ENCODE measurements around the gene MGAT3. TPM values are rescaled to one million over a fixed set of nuclear protein-coding genes. Genes with fewer than 3 reads are reported as not detected.

Gene MGAT3
- total and polyA plus RNA-seq, 2 of the 13 experiments (the other 11 are each of a cell fraction or from before 2014, with no cell fraction given), result 0.11 to 0.15 TPM

DNA sequence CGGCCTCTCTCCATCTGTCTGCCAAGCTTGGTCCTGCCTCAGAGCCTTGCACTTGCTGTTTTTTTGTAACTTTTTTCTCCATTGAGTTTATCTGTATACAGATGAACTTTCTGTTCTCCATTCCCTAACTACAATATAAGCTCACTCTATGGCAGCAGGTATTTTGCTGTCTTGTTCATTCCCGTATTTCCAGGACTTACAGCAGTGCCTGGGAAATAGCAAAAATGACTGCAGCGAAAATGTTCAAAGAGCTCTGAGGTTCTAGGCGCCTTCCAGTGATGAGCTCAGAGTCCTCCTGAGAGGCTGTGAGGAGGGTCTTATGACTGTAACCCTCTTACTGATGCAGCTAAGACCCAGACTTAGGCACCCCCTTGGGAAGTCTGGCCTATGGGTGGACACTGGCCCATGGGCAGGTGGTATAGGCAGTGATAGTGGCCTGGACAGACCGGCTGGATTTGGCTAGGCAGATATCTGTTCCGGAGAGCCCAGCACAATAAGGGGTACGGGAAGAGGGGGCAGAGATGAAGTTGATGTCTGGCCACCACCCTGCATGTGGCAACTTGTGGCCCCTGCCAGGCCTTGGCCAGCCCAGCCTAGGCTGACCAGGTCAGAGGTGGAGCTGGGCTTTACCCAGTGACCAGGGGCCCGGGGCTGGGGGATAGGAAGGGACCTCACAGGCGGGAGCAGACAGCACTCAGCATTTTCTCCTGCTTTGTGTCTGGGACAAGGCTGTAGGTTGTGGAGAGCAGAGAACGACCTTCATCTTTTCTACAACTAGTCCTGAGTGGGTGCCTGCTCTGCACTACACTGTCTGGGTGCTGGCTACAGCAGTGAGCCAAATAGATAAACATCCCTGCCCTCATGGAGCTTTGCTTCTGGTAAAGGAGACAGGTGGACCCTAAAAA is 68.2 kb downstream of the MGAT3 start (continued):
- TF ChIP-seq CHCHD3 (CRISPR knock-in tag; IDR thresholded peaks at IDR 0.05) (no peak), ZNF777 (CRISPR knock-in tag; IDR thresholded peaks at IDR 0.05) (no peak), ZNF3 (CRISPR knock-in tag; IDR thresholded peaks at IDR 0.05) (no peak), ZSCAN31 (CRISPR knock-in tag; IDR thresholded peaks at IDR 0.05; ENCODE audit: low read depth) (0 out of 2 replicates have a peak, but pooled peaks have one; percentile 15), CBX1 (IDR thresholded peaks at IDR 0.05; ENCODE audit: low read depth) (no peak), FOXP1 (IDR thresholded peaks at IDR 0.05) (no peak), FOXP1 (CRISPR knock-in tag; IDR thresholded peaks at IDR 0.05) (no peak), ZNF446 (CRISPR knock-in tag; IDR thresholded peaks at IDR 0.05) (no peak), RFX5 (IDR thresholded peaks at IDR 0.05; ENCODE audit: low read depth, low read length) (no peak), ZNF224 (CRISPR knock-in tag; IDR thresholded peaks at IDR 0.05) (no peak), ZNF552 (CRISPR knock-in tag; IDR thresholded peaks at IDR 0.05; ENCODE audit: borderline replicate concordance) (no peak), MEIS1 (CRISPR knock-in tag; IDR thresholded peaks at IDR 0.05; ENCODE audit: borderline replicate concordance) (no peak), ZNF660 (CRISPR knock-in tag; IDR thresholded peaks at IDR 0.05; ENCODE audit: borderline replicate concordance, low read depth) (no peak), YEATS2 (CRISPR knock-in tag; IDR thresholded peaks at IDR 0.05; ENCODE audit: borderline replicate concordance) (no peak), MAZ (IDR thresholded peaks at IDR 0.05; ENCODE audit: borderline replicate concordance, low read depth, low read length) (no peak), MAZ (CRISPR knock-in tag; IDR thresholded peaks at IDR 0.05; ENCODE audit: low read depth) (no peak), ZMAT3 (CRISPR knock-in tag; conservative IDR thresholded peaks at IDR 0.05) (no peak), TAF15 (IDR thresholded peaks at IDR 0.05; ENCODE audit: low read depth, low read length, poor library complexity, severe bottlenecking) (no peak), ZNF24 (IDR thresholded peaks at IDR 0.05) (no peak), RBM22 (optimal IDR thresholded peaks at IDR 0.05; ENCODE audit: low read length) (peak; percentile 85), CENPT (CRISPR knock-in tag; IDR thresholded peaks at IDR 0.05; ENCODE audit: low read depth) (no peak), KDM5B (CRISPR knock-in tag; IDR thresholded peaks at IDR 0.05; ENCODE audit: borderline replicate concordance) (no peak), SMC3 (IDR thresholded peaks at IDR 0.05; ENCODE audit: low read length) (no peak)
- TF ChIP-seq, protein P1, sequence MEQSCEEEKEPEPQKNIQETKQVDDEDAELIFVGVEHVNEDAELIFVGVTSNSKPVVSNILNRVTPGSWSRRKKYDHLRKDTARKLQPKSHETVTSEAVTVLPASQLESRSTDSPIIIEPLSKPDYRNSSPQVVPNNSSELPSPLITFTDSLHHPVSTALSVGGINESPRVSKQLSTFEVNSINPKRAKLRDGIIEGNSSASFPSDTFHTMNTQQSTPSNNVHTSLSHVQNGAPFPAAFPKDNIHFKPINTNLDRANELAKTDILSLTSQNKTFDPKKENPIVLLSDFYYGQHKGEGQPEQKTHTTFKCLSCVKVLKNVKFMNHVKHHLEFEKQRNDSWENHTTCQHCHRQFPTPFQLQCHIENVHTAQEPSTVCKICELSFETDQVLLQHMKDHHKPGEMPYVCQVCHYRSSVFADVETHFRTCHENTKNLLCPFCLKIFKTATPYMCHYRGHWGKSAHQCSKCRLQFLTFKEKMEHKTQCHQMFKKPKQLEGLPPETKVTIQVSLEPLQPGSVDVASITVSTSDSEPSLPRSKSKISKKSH (CRISPR knock-in tag; IDR thresholded peaks at IDR 0.05; ENCODE audit: borderline replicate concordance), result no peak
- TF ChIP-seq, protein P2, sequence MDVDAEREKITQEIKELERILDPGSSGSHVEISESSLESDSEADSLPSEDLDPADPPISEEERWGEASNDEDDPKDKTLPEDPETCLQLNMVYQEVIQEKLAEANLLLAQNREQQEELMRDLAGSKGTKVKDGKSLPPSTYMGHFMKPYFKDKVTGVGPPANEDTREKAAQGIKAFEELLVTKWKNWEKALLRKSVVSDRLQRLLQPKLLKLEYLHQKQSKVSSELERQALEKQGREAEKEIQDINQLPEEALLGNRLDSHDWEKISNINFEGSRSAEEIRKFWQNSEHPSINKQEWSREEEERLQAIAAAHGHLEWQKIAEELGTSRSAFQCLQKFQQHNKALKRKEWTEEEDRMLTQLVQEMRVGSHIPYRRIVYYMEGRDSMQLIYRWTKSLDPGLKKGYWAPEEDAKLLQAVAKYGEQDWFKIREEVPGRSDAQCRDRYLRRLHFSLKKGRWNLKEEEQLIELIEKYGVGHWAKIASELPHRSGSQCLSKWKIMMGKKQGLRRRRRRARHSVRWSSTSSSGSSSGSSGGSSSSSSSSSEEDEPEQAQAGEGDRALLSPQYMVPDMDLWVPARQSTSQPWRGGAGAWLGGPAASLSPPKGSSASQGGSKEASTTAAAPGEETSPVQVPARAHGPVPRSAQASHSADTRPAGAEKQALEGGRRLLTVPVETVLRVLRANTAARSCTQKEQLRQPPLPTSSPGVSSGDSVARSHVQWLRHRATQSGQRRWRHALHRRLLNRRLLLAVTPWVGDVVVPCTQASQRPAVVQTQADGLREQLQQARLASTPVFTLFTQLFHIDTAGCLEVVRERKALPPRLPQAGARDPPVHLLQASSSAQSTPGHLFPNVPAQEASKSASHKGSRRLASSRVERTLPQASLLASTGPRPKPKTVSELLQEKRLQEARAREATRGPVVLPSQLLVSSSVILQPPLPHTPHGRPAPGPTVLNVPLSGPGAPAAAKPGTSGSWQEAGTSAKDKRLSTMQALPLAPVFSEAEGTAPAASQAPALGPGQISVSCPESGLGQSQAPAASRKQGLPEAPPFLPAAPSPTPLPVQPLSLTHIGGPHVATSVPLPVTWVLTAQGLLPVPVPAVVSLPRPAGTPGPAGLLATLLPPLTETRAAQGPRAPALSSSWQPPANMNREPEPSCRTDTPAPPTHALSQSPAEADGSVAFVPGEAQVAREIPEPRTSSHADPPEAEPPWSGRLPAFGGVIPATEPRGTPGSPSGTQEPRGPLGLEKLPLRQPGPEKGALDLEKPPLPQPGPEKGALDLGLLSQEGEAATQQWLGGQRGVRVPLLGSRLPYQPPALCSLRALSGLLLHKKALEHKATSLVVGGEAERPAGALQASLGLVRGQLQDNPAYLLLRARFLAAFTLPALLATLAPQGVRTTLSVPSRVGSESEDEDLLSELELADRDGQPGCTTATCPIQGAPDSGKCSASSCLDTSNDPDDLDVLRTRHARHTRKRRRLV (CRISPR knock-in tag; IDR thresholded peaks at IDR 0.05), result no peak
